Thyroid gland (tissue), 4 donors: ENCODE results near the gene DAPK3.

Source experiments
- CTCF ChIP-seq, 6 experiments: fragments of 200-600 bp in 3 of 6; fragments of 450-650 bp in 3 of 6; sonication (generic) in 3 of 6; IDR thresholded peaks; one replicate each; pipeline ENCODE4 v1.5.1; 2016 to 2019; ENCODE audit warnings: antibody characterized with exemption in 6 of 6, mild to moderate bottlenecking in 2 of 6, inconsistent platforms in 1 of 6, moderate library complexity in 1 of 6
- POLR2A ChIP-seq, 2 donors: fragments of 450-650 bp; IDR thresholded peaks; one replicate each; pipeline ENCODE4 v1.6.1; 2017; ENCODE audit warnings: antibody characterized with exemption in 2 of 2, mild to moderate bottlenecking in 2 of 2, moderate library complexity in 1 of 2

DNA sequence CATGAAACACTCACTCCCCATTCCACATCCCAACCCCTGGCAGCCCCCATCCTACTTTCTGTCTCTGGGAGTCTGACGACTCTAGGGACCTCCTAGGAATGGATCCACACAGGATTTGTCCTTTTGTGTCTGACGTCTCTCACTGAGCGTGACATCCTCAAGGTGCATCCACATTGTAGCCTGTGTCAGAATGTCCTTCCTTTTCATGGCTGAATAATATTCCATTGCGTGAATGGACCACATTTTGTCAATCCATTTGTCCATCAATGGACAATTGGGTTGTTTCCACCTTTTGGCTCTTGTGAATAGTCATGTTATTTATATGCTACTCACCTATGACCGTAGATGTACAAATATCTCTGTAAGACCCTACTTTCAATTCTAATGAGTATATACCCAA is 54.9 kb downstream of the DAPK3 start:
- TF ChIP-seq CTCF (IDR thresholded peaks at IDR 0.05) (no peak), POLR2A (IDR thresholded peaks at IDR 0.05) (no peak)
